Measurements from ENCODE around the gene SLC25A21. TPM values are rescaled to one million over a fixed set of nuclear protein-coding genes. Genes with fewer than 3 reads are reported as not detected.
A peak's percentile ranks its signal among the peaks of the same experiment; 100 is the strongest.

Gene SLC25A21
- total RNA-seq, 1 donor from 2014 or later, result 0.78 TPM

DNA sequence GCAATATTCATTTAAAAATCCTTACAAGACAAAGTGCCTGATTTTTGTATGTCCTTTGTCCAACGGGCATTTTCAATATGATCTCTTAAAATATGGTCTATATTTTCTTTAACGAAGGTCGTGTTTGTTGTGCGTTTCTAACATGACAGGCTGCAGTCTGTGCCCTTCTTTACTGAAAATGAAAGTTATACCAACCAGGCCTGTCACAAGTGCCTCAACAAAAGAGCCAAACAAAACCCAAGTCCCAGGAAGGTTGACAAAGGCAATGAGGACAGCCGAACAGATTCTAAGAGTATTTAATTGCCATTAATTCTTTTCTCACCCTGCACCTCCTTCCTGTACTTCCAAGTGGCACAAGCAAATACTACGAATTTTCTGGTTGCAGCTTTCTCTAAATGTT lies 496.8 kb downstream of the SLC25A21 start:
- intact Hi-C loops (cut with DNase I), result no loop called here
- no peak for DNase-seq
- no peak for ATAC-seq (ENCODE audit: poor library complexity)

DNA sequence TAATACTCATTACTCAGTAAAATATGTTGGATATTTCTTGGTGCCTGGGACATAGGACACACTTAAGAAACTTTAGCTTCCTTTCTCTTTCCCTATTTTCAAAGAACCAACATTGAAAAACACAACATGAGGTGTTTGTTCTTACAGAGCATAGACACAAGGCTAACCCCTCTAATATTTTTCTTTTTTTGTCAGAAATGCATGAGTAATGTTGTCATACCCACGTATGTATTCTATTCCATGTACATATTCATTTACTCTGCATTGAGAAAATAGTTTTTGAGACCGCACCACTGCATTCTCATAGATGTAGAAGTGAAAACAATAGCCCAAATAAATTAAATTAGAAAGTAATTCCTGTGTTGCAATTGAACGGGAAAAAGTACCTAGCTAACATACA lies 497.7 kb downstream of the SLC25A21 start:
- no peak for DNase-seq
- intact Hi-C loops (cut with DNase I), result no loop called here
- ATAC-seq (ENCODE audit: poor library complexity), result no peak

DNA sequence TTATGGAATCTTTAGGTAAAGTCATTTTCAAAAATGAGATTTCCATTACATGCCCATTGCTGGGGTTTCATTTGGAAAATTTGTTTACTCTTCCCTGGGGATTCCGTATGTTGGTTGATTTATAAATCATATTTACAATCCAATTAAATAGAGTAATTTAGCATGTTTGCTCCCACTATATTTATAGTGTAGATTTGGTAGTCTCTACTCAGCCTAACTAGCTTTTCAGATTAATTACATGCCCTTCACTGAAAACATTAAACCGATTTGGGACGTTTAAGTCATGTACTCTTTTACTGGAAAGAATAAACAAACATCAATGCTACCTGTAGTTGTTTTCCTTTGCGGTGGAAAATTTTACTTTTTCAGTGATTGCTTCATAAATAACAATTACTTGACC lies 500.3 kb downstream of the SLC25A21 start:
- no peak for ATAC-seq (ENCODE audit: poor library complexity)
- intact Hi-C loops (cut with DNase I), result no loop called here
- no peak for DNase-seq

DNA sequence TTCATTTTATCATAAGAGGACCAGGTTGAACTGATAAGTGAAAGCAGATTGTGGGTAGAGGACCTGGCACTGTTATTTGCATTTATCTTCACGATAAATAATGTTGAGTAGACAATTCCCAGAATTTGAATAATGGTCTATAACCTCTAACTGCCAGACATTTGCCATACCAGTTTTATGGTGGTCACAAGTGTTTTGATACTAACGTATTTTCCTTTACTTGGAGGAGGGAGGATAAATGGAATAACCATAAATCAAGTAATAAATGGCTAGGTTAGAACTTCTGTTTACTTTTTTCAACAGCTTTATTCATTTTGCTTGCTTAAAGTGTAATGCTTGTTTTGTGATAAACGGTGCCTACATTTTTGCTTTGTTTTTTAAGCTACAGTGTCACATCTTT lies 501.3 kb downstream of the SLC25A21 start:
- intact Hi-C loops (cut with DNase I), result no loop called here
- DNase-seq (no peak), ATAC-seq (ENCODE audit: poor library complexity) (no peak)

DNA sequence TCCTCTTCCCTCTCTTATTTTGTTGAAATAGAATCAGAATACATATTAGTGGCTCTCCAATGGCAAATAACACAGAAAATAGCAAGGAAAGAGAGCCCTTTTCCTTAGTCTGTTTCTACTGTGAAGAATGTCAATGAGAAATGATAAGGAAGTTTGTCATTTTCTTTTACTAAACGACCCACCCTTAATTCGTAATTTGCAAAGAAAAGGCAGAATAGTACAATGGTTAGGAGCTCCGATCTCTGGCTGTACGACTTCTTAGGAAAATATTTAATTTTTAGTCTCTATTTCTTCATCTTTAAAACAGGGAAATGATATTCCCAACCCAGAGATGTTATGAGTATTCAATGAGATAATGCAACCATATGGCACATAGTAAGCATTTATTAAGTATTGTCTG lies 504.7 kb downstream of the SLC25A21 start:
- no peak for DNase-seq
- ATAC-seq (ENCODE audit: poor library complexity), result no peak
- intact Hi-C loops (cut with DNase I), result no loop called here

DNA sequence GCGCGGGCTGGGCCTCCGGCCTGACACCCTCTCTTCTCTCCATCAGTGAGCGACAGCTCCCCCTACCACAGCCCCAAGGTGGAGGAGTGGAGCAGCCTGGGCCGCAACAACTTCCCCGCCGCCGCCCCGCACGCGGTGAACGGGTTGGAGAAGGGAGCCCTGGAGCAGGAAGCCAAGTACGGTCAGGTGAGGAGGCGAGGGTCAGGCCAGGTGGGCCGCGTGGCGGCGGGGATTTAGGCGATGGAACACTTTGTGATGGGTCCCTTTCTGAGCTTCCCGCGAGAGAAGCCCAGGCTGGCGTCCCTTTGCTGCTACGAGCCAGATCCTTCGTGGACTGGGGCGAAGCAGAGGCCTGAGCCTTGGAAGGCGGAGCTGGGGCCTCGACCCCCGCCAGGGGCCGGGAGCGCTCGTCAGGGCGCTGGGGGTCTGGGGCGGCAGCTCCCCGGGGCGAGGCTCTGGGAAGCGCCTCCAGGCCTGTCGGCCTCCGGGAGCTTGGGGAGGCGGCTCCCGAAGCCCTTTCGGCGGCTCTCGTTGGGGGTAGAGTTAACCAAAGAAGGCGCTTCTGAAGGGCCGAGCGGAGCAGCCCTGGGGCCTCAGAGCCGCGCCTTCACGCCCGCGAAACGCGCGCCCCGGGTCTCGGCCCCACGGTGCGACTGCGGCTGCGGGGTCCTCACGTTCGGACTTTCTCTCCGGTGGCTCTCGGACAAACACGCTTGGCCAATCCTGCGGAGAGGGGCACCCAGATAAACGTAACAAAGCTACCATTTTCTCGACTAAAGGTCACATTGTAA lies 505.8 kb downstream of the SLC25A21 start:
- DNase-seq (no peak), ATAC-seq (ENCODE audit: poor library complexity) (no peak)
- intact Hi-C loops (cut with DNase I), result no loop called here

DNA sequence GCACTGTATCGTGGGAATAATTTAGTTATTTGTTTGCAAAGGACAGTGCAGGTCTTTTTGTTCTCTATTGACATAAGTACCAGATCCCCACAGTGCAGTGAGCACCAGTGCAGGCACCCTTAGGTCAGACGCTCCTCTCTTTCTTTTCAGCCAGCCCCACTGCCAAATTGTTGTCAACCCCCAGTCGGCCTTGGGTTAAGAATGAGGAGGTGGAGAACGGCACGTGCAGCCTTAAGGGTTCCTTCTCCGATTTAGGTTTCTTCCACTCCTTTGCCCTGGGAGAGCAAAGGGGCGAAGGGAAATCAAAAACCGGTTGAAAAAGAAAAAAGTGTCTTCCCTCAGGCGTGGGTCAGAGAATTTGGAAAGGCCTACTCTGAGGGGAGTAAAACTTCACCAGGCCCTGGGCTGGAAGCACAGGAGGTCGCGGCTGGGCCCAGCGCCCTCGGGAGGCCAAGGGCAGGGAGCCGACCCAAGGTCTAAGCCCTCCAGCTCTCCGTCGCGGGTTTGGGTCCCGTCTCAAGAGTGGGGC lies 506.5 kb downstream of the SLC25A21 start:
- intact Hi-C loops (cut with DNase I), result no loop called here
- no peak for DNase-seq
- no peak for ATAC-seq (ENCODE audit: poor library complexity)

DNA sequence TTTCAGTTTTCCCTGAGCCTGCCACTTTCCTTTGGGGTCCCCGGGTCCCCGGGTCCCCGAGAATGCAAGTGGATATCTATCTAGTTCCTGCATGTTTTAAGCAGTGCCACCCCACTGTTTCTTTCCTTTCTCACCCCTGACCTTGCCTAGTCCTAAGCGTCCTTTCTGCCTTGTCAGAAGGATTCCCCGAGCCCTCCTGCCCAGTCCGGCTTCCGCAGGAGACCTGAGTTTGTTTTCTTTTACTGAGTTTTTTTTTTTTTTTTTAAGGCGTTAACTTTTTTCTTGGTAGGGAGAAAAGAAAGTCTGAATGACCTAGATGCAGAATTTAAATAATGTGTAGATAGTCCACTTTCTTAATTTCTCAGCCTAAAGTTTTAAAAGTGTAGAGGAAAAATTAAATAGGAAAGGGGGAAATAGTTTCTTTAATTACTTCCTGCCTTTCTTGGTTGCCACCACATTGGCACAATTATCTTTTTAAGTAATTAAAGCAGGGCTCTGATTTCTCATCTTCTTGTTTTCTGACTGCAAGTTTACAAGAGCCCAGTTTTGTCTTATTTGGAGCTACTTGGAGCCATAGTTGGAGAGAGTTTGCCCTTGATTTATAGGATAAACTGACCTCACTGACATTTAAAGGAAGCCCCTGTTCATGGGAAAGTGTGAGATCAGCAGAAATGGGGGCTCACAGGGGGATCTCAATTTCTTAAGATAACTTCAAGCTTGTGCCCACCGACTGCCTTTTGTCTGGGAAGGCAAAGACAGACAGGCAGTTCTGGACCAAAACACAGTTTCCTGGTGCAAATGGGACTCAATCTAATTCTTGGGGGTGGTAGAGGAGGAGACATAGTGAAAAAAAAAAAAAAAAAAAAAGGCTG lies 507.8 kb downstream of the SLC25A21 start:
- ATAC-seq (ENCODE audit: poor library complexity), result no peak
- intact Hi-C loops (cut with DNase I), result loop anchor here (5.0 kb wide), 1 partner anchor 263 kb away; no protein-coding TSS in a partner anchor
- DNase-seq, result no peak

DNA sequence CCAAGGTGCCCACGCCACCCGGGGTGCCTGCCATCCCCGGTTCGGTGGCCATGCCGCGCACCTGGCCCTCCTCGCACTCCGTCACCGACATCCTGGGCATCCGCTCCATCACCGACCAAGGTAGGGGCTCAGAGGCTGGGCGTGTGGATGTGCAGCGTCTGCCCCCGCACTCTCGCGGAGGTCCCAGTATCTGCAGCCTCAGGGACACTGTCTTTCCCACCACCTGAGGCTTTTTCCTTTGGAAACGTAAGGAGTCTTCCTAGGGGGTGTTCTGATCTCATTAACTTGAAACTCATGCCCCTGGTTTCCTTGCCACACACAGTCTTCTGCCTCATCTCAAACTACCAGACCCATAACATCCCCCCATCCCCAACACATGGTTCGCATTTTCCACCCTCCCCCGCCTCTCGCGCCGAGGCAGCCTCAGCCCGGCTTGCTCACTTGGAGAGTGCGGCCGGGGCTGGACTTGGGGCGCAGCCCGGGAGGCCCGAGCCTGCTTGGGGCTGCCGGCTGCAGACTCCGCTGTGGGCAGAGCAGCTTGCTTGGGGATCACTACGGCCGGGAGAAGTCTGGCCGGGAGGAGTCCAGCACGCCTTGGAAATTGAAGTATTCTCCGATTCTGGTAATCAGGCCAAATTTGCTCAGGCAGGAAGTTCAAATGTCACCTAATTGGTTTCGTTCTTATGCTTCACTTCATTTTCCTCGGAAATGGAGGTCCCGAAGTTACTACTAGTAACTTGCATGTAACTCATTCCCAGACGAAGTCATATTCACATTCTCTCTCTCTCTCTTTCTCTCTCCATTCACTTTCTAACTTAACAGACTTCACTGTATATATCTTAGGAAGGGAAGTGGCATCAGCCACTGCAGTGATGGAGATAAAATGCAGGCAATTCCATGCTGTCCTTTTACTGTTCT lies 508.7 kb downstream of the SLC25A21 start:
- no peak for DNase-seq
- no peak for ATAC-seq (ENCODE audit: poor library complexity)
- intact Hi-C loops (cut with DNase I), result loop anchor here (5.0 kb wide), 1 partner anchor 264 kb away; no protein-coding TSS in a partner anchor

DNA sequence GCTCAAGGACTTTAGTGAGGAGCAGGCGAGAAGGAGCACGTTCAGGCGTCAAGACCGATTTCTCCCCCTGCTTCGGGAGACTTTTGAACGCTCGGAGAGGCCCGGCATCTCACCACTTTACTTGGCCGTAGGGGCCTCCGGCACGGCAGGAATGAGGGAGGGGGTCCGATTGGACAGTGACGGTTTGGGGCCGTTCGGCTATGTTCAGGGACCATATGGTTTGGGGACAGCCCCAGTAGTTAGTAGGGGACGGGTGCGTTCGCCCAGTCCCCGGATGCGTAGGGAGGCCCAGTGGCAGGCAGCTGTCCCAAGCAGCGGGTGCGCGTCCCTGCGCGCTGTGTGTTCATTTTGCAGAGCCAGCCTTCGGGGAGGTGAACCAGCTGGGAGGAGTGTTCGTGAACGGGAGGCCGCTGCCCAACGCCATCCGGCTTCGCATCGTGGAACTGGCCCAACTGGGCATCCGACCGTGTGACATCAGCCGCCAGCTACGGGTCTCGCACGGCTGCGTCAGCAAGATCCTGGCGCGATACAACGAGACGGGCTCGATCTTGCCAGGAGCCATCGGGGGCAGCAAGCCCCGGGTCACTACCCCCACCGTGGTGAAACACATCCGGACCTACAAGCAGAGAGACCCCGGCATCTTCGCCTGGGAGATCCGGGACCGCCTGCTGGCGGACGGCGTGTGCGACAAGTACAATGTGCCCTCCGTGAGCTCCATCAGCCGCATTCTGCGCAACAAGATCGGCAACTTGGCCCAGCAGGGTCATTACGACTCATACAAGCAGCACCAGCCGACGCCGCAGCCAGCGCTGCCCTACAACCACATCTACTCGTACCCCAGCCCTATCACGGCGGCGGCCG lies 509.6 kb downstream of the SLC25A21 start:
- ATAC-seq (ENCODE audit: poor library complexity) (no peak), DNase-seq (no peak)
- intact Hi-C loops (cut with DNase I), result loop anchor here (5.0 kb wide), 1 partner anchor 265 kb away; no protein-coding TSS in a partner anchor

DNA sequence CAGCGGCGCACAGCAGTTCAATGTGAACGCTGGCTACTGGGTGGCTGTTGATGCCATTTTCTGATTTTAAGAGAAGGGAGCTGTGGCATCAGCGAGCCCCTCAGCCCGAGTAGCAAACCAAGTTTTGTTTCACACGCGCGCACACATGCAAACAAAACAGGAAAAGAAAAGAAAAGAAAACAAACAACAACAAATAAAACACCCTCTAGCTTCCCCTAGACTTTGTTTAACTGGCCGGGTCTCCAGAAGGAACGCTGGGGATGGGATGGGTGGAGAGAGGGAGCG lies 510.2 kb downstream of the SLC25A21 start:
- DNase-seq, result no peak
- no peak for ATAC-seq (ENCODE audit: poor library complexity)
- intact Hi-C loops (cut with DNase I), result loop anchor here (5.0 kb wide), 1 partner anchor 265 kb away; no protein-coding TSS in a partner anchor

DNA sequence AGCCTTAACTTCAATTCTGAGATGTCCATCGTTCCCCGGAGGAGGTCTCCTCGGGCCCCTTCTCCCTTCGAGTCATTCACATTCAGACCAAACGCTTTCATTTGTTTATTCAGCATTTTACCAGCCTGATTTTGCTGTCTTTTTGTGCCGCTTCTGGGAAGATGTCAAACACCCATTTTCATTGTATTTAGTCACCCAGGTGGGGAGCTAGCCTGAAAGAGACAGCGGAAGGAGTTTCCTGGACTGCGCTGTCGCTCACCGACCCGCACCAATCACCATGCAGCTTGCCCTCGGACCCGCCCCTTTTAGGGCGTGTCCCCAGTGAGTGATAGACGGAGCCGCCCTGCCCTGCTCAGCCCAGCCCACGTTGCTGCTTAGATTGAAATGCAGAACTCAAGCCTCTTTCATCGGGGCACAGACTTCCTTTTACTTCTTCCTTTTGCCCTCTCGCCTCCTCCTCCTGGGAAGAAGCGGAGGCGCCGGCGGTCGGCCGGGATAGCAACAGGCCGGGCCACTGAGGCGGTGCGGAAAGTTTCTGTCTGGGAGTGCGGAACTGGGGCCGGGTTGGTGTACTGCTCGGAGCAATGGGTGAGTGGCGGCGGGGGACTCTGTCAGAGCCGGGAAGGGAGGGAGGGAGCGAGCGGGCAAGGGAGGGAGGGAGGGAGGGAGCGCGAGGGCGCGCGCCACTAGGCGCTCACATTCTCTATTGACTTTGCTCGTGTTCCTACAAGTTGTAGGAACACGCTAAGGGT lies 510.7 kb downstream of the SLC25A21 start, which contains the start of gene PAX9:
Gene PAX9 (plus strand): TSS at position 355 of the 752 bp plus-strand sequence. CDS start 230 bp downstream, at position 585.
- peak; percentile 92 for ATAC-seq (ENCODE audit: poor library complexity)
- intact Hi-C loops (cut with DNase I), result loop anchor here (5.0 kb wide), 1 partner anchor 266 kb away; no protein-coding TSS in a partner anchor
- peak; percentile 80 for DNase-seq

DNA sequence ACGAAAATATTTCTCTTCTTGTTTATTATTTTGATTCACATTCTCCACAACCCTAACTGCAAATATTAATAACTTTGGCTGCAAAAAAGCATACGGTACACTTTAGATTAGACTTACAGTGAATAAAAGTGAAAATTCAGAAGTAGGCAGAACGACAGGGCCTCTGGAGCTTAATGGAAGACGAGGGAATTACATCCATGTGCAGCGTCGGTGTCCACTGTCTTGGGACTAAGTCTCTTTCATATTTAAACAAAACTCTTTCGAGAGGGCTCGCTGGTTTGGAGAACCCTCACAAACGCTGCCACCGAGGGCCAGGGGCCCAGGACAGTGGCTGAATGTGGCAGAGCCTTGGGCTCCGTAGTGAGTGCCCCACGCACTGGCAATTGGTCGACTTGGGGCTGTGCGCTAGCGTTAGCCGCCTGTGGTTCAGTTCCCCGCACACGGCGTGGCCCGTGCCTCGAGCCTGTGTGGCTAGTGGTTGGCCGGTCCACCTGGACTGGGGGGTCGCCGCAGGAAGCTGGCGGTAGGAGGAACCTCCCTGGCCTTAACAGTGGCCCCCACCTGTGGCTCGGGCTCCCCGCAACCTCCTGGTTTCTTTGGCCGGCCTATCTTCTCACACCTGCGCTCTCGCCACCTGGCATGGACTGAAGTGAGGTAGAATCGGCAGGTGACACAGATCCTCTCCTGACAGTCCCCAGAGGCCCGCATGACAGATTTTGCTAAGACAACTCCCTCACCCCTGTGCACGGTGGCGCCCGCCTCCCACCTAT lies 511.5 kb downstream of the SLC25A21 start:
- DNase-seq, result no peak
- intact Hi-C loops (cut with DNase I), result loop anchor here (5.0 kb wide), 1 partner anchor 266 kb away; no protein-coding TSS in a partner anchor
- no peak for ATAC-seq (ENCODE audit: poor library complexity)

DNA sequence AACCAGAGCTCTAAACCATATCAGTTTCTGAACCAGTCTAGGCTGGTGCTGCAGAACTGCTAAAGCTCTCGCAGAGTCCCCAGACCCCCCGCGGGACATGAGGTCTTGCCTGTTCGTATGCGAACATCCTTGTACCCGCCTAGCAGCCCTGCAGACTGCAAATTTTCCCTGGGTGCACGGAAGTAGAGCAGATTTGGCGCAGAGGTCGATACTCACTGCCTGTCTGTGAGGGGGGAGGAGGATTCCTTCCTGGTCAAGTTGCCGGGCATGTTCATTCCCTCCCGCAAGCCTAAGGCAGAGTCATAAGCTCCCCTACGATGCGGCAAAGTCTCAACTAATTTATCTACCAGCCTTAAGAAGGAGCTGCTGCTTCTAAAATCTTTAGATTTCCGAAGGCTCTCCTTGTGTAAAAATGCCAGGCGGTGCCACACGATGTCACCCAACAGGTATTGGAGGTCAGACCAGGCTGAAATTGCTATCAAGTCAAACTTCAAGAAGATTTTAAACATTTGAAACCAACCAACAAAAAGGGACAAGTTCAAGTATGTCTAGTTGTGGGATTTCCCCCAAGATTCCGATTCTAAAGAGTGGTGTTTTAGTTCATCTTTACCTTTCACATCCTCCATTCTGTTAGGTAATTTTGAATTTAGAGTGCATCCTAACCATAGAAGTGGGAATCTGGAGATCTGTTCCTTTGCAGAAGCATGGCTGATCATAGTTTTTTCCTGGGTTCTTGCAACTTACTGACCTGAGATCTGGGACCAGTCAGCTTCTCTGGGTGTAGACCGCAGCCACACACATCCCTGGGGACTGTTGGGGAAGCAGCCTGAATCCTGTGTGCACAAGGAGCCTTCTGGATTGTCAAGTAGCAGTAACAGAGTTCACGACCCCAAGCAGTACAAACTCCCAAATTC lies 512.3 kb downstream of the SLC25A21 start:
- no peak for DNase-seq
- intact Hi-C loops (cut with DNase I), result loop anchor here (5.0 kb wide), 1 partner anchor 267 kb away; no protein-coding TSS in a partner anchor

More for the DNA sequence above, 512.3 kb downstream of the SLC25A21 start:
- ATAC-seq (ENCODE audit: poor library complexity), result no peak
